Endometrial microvascular endothelial cells (primary cell): ENCODE results near the gene LGI4. TPM values are rescaled to one million over a fixed set of nuclear protein-coding genes. Genes with fewer than 3 reads are reported as not detected.

Experiments
- in situ Hi-C: cut with HindIII; loops from 2 replicates; pipeline ENCODE4 v1.10.0; 2017; ENCODE audit warnings: low sequenced_read_pairs, low pct_unique_long_range_greater_than_20kb; ENCODE audit errors: inconsistent ontology term
- total RNA-seq: library from RNA; depleted of rRNA; stranded (reverse); fragments of >200 nt; gene quantifications from one replicate; pipeline ENCODE4 v1.2.3, GENCODE V29; 2015; ENCODE audit errors: inconsistent ontology term

Gene LGI4
- not detected for total RNA-seq

DNA sequence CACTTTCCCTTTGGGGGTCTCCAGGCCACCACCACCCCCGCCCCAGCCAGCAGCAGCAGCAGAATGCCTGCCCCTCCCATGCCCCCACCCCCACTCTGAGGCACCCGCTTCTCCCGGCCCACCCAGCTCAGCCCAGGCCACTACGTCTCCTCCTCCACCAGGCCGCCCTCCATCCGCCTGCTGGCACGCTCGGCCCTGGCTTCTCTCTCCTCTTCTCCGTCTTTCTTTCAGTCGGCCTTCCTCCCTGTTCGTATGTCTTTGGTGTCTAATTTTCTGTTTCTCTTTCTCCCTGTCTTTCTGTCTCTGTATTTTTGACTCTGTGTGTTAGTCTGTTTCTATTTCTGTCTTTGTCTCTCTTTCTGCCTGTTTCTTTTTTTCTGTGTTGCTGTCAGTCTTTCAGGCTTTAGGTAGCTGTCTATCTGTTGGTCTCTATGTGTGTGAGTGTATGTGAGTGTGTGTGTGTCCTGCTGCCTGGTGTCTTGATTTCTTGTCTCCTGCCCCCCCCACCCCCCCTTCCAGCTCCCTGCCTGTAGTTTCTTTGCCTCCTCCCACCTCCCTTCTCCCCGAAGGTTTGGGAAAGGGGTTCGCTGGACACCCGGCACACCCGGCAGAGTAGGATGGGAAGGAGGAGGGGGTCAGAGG is at the start of gene LGI4:
Gene LGI4 (minus strand): TSS at position 459 of the 642 bp plus-strand sequence. CDS start 379 bp downstream, at position 80.
- in situ Hi-C loops, result no loop called here

DNA sequence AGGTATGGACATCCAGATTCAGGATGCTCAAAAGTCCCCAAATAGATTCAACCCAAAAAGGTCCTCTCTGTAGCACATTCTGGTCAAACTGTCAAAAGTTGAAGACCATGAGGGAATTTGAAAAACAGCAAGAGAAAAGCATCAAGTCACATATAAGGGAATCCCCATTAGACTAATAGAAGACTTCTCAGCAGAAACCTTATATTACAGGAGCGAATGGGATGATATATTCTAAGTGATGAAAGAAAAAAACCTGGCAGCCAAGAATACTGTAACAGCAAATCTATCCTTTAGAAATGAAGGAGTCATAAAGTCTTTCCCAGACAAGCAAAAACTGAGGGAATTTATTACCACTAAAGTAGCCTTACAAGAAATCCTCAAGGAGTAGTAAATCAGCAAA is 49.4 kb upstream of the LGI4 start:
- in situ Hi-C loops, result no loop called here

DNA sequence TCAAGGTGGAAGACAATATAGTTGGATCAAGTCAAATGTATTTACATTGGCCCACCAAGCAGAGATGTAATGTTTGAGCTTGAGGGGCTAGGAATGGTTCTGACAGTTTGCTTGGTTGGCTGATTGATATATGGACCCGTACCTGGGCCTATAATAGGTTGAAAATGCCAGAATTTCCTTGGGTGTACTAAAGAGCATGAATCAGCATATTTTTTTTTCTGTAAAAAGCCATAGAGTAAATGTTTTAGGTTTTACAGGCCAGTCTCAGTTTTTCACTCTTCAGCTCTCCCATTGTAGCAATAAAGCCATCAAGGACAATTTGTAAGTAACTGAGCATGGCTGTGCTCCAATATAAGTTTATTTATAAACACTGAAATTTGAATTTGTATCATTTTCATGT is 46.5 kb upstream of the LGI4 start:
- in situ Hi-C loops, result no loop called here

GRCh38 chr19:35179830-35180229 is 45.0 kb upstream of the LGI4 start:
- in situ Hi-C loops, result no loop called here

DNA sequence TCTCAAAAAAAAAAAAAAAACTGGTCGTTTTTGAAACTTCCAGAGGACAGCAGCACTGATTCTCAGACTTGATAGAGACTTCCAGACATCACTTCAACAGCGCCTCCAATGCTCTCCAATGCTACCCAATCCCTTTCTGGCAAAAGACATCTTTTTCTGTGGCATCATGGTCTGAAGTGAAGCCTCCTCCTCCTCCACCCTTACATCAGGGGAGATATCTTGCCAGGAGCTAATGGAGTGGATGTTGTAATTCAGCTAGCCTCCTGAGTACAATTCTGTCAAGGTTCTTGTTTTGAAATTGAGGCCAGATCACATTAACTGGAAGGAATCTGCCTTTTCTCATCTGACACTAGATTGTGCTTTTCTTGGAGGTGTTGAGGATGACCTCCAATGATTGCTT is 43.8 kb upstream of the LGI4 start:
- in situ Hi-C loops, result no loop called here

DNA sequence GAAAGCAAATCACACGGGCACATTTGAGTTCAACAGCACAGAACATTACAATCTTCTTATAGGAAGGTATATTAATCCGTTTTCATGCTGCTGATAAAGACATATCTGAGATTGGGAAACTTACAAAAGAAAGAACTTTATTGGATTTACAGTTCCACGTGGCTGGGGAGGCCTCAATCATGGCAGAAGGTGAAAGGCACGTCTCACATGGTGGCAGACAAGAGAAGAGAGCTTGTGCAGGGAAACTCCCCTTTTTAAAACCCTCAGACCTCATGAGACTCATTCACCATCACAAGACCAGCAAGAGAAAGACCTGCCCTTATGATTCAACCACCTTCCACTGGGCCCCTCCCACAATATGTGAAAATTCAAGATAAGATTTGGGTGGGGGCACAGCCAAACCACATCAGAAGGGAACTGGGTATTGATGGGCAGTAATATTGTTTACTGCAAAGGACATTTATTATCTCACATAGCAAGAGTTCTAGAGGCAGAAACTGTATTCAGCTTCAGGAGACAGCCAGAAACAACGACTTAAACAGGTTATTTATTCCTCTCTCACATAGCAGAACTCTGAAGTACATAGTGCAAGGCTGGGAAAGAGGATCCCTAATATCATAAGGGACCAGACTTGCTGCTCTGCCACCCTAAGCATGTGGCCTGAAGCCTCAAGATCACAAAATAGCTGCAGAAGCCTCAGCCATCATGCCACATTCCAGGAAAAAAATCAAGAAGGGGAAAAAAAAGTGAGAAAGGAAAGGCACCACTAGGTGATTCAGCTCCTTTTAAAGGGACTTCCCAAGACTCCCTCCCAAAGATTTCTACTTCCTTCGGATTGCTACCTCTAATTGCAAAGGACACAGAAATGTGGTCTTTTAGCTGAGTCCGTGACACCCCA is 42.8 kb upstream of the LGI4 start:
- in situ Hi-C loops, result no loop called here

- in situ Hi-C loops, result no loop called here
Observed at GRCh38 chr19:35176181-35176570, 41.3 kb upstream of the LGI4 start.

DNA sequence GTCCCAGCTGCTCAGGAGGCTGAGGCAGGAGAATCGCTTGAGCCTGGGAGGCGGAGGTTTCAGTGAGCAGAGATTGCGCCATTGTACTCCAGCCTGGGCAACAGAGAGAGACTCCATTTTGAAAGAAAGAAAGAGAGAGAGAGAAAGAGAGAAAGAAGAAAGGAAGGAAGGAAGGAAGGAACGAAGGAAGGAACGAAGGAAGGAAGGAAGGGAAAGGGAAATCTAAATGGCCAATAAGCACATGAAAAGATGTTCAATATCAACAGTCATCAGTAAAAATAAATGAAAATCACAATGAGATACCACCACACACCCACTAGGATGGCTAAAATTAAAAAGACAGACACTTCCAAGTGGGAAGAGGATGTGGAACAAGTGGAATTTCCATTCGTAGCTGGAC is 39.4 kb upstream of the LGI4 start:
- in situ Hi-C loops, result no loop called here

DNA sequence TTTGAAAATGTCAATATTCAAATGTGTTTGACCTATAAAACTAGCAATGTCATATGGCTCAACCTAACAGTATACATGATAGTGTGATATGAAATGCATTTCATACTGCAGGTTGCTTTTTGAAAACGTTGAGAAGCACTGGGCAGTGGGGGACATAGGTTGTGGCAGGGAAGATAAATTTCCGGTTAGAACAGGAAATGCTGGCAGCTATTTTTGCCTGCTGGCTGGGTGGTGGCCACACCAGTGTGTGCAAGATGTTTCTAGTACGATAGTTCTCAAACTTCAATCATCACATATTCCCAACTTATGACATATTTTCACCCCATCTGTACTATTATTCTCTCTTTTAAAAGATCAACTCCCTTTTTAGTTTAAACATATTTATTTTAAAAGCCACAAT is 36.9 kb upstream of the LGI4 start:
- in situ Hi-C loops, result no loop called here

DNA sequence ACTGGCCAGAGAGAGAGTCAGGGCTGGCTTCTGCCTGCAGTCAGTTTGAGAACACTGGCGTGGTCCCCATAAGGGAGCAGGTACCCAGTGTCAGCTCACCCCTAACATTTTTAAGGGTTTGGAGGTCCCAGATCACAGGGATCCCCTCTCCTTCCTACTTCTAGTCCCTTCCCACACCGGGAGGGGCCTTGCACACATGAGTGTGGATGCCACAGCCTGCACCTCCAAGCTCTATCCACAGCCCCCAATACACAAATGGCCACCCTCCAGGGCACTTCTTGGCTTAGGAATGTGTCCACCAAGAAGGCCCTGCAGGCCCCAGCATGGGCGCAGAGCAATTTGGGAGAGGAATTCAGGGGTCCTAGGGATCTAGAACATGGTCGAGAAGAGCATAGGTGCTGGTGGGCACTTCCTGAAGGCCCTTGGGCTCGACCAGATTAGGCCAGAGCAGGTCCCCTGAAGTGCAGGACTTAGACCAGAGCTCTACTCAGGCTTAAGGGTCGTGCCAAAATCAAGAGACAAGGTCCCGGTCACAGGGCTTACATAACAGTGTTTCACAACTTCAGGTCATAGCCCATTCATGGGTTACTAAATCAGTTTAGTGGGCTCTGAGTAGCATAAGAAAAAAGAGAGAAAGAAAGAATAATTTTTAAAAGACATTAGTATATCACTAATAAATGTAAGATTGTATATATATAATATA is 35.7 kb upstream of the LGI4 start:
- in situ Hi-C loops, result no loop called here

DNA sequence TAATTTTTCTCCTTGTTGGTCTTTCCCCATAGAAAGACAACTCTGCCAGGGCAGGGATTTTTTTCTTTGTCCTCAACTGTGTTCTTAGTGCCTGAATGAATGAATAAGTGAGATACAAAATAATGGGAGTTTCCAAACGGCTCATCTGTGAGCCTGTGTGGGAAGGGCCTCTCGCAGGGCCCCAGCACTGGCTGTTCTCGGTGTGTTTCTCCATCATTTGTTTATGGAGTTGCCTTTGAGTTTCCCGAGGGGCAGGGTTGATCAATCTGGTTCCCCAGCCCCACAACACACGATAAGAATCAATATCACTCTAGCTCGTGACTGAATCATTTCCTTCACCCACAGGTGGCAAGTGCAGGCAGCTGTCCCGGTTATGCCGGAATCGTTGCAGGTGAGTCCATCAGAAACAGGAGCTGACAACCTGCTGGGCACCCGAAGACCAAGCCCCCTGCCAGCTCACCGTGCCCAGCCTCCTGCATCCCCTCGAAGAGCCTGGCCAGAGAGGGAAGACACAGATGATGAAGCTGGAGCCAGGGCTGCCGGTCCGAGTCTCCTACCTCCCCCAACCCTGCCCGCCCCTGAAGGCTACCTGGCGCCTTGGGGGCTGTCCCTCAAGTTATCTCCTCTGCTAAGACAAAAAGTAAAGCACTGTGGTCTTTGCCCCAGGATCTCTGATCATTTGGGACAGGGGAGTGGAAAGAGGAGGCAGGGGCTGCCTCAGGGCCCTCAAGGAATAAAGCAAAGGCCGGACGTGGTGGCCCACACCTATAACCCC is 34.5 kb upstream of the LGI4 start:
- in situ Hi-C loops, result no loop called here

- in situ Hi-C loops, result no loop called here
Observed at GRCh38 chr19:35168196-35168595, 33.3 kb upstream of the LGI4 start.

- in situ Hi-C loops, result no loop called here
Observed at GRCh38 chr19:35167251-35168119, 32.6 kb upstream of the LGI4 start.

DNA sequence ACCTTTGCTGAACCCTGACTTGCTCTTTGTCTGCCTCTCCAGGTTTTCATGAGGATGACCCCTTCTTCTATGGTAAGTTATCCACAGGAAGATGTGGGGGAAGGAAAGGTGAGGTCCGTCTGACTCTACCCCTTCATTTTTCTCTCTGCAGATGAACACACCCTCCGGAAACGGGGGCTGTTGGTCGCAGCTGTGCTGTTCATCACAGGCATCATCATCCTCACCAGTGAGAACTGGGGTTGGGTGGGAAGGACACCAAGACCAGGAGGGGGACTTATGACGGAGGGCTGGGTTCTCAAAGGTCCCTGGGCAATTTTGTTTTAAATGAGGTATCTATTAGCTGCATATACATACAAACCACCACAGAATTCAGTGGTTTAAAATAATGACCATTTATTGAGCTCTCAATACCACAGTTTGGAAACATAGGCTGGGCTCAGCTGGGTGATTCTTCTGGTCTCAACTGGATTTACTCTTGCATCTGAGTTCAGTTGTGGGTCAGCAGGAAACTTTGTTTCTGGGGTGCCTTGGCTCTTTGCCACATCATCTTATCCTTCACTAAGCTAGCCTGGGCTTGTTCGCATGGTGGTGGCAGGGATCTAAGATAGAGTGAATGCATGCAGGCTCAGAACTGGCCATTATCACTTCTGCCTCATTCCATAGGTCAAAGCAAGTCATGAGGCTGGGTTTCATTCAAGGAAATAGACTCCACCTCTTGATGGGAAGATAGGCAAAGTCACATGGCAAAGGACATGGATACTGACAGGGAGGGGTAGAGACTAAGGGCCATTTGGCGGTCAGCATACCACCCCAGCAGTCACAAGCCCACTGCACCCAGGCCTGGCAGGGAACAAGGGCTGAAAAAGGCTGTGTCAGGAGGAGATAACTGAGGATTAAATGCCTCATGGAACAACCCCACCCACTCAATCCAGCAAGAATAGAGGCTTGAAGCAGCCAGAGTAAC is 31.5 kb upstream of the LGI4 start:
- in situ Hi-C loops, result no loop called here

DNA sequence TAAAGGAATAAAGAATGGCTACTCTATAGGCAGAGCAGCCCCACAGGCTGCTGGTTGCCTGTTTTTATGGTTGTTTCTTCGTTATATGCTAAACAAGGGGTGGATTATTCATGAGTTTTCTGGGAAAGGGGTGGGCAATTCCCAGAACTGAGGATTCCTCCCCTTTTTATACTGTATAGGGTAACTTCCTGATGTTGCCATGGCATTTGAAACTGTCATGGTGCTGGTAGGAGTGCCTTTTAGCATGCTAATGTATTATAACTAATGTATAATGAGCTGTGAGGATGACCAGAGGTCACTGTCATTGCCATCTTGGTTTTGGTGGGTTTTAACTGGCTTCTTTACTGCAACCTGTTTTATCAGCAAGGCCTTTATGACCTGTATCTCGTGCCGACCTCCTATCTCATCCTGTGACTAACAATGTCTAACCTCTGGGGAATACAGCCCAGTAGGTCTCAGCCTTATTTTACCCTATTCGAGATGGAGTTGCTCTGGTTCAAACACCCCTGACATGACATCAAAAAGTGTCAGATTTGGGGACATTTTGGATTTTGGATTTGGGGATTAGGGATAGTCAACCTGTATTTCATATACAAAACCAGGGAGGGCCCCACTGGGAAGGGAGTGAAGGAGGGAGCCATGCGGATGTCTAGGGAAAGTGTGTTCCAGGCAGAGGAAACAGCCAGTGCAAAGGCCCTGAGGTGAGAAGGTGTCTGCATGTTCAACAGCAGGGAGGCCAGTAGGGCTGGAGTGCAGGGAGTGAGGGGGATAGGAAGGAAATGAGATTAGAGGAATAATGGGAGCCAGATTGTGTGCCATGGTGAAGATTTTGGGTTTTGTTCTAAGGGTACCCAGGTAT is 30.6 kb upstream of the LGI4 start:
- in situ Hi-C loops, result no loop called here

- in situ Hi-C loops, result no loop called here
Observed at GRCh38 chr19:35164418-35164817, 29.6 kb upstream of the LGI4 start.
